Activated CD4-positive, alpha-beta T cell treated with anti-CD3 and anti-CD28 coated beads, Interleukin-2, amount 50 U/mL, for 1 hour (primary cell): ENCODE results near the gene SLC15A2.

Source experiments
- DNase-seq: peaks from one replicate; pipeline ENCODE4 v3.0.0-alpha.2; 2020

Gene SLC15A2

DNA sequence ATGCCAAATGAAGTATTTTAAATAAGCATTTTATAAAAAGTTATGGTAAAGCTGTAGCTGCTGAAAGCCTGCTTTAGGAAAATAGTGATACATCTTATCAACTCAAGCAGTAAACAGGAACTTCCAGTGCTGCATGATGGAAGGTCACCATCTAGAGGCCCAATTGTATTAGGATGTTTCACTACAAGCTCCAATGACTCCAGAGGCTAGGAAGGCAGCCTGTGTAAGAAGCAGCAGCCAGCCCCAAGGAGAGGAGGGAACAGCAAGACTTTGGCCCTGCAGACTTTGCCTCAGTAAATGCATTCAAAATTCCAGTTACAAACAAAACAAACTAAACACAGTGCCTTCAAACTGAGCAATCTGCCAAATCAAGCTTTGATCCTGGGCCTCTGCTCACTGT, 95.7 kb downstream of the SLC15A2 start:
- no peak for DNase-seq

DNA sequence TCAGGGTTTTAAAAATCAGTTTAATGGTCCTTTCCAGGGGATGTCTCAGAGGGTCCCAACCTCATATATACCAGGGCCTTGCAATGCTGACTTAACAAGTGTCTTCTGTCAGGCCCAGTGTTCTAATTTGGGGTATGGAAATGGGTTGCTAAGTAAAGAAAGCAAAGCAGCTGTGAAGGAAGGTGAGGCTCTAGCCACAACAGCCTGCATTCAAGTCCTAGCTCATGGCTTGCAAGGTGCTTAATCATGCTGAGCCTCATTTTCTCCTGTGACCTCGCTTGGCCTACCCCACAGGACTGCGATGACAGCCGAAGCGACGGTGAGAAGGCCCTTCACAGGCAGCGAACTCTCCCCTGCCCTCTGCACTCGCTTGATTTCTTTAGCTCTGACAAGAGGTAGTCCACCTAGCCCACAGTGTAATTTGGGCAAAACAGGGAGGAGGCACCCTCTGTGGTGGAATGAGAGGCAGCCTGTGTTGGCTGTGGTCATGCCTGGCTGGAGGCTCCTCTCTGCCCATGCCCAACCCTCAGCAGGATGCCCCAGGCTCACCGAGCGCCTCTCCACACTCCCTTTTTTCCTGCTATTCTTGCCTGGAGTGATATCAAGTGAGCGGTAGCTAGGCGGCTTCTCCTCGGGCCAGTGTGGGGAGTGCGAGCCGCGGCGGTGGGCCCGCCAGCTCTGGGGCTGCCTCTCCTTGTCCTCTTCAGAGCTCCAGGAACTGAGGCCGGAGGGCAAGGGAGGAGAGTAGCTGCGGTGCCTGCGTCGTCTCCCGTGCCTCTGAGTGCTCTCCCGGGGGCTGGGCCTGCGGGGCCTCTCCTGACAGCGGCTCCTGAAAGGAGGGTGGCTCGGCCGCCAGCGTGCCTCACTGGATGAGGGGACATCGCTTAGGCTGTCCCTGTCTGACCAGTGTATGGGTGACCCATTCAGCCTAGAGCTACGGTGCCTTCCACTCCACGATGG, 98.7 kb downstream of the SLC15A2 start:
- DNase-seq, result no peak
